Activated CD8-positive, alpha-beta memory T cell treated with anti-CD3 and anti-CD28 coated beads, Interleukin-2, amount 50 U/mL, for 24 hours (primary cell): Measurements from ENCODE around the gene AGMO.

Source experiments
- DNase-seq: peaks from one replicate; pipeline ENCODE4 v3.0.0-alpha.2; 2020; ENCODE audit errors: extremely low read depth

AGMO gene

DNA sequence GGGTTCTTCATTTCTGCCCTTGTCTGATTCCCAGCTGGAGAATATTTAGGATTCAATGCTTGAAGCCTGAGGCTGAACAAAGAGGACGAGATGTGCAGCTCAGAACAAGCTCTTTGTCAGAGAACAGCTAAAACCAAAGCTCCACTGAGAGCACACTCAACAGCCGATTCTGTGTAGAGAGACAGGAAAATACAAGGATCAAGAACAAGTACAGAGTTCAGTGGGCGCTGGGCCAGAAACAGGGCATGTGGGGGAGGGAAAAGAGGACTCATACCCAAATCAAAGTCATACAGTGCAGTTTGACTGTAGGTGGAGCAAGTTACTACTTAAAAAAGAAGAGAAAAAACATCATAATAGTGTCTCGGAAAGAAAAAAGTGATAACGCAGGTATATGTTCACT is at the start of gene AGMO:
Gene AGMO (minus strand): TSS at position 181 of the 400 bp plus-strand sequence.
- DNase-seq = no peak

DNA sequence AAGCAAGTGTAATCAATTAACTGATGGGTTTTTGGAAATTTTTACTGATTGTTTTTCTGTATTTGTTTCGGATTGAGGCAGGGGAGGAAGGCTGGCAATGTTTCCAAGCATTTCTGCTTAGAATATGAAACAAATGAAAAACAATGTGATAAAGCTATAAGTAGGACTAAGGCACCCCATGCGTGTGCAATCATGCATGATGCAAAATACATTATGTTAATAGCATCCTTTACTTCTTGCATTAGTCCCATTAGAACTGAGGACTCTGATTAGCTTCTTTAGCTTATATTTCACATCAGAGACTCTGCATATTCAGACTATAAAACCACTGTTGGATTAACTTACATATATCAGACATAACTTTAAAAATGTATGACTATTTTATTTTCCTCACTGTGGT is 48.7 kb upstream of the AGMO start:
- no peak for DNase-seq

DNA sequence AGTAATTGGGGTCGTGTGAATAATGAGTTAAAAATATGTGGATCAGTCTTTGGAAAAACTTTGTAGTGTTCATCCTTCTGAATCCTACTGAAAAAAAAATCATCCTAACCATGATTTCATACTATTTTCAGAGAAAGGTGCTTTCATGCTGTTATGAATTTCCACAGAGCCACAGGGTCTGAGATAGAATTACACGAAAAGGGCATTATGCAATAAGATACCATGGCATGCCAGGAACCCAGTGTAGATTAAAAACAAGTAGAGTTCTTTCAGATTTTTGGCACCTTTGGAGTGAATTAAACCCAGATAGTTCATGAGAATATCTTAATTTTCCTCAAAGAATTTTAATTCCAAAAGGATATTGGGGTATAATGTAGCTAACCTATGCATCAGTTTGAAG is 47.5 kb upstream of the AGMO start:
- no peak for DNase-seq

DNA sequence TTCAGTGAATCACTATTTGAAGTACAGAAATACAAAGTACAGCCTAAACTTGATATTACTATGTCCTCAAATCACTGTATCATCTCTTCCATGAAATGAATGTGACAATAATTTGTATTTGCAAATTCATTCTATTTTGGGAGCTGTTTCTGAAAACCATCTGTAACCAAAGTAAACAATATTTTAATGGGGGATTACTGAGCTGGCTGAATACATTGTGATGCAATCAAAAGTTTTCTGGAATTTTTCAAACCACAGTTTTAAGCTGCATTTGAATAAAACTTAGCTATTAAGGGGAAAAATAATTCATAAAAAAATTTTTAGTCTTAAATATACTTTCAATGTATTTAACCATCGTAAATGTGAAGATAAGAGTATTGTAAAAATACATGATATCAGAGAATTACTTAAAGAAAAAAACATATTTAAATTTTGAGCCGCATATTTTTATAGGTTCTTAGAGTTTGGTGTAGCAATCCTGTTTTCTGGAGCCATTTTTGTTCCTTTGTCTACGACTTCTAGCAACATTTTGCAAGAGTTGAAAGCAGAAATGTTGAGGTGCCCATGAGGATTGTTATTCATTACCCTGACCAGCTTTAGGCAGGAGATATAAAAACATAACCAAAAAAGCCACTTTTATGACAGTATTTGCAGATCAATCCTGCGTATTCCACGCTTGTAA is 45.9 kb upstream of the AGMO start:
- DNase-seq = no peak

DNA sequence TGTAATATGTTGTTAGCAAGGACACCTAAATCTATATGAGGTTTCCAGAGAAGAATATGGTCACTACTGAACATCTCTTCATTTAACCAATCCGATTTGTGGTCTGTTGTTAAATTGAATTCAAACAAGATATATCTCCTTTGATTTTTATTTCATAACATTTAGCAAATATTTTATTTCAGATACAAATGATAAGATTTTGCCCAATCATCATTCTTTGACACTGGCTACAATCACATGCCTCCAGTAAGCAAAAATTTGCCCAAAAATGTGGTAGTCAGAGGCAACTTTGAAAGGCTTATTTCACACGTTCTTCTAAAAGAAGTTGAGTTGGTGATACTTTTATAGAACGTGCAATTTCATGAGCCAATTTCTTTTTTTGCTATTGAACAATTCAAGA is 44.7 kb upstream of the AGMO start:
- DNase-seq = no peak

DNA sequence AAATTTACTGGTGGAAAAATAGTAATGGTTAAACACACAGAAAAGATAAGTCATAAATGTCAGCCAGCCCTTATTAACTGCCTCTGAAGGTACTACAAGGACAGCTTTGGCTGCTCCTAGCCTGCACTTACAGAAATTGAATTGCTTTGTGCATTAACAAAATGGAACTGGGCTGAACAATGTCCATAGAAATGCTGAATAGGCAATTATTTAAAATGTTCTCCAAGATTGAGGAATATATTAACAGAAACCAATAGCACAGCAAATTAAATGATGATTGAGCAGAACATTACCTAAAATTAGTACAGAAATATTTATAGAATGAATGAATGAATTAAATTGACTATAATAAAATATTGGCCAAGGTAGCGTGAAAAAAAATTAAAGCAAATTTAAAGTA is 42.4 kb upstream of the AGMO start:
- no peak for DNase-seq

DNA sequence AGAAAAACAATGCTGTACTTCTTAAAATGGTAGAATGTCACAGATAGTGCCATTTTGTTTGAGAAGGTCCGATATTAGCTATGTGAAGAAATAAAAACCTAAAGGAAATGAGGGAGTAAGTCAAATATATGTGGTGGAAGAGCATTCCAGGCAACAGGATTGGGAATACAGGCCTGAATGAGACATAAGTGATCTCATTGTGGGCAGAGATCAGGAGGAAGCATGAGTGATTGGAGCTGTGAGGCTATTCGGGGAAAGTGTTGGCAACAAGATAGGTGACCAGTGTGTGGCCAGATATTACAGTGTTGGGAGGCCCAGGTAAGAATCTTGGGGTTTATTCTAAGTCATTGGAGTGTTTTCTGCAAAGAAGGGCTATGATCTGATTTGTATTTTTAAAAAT is 41.3 kb upstream of the AGMO start:
- no peak for DNase-seq

DNA sequence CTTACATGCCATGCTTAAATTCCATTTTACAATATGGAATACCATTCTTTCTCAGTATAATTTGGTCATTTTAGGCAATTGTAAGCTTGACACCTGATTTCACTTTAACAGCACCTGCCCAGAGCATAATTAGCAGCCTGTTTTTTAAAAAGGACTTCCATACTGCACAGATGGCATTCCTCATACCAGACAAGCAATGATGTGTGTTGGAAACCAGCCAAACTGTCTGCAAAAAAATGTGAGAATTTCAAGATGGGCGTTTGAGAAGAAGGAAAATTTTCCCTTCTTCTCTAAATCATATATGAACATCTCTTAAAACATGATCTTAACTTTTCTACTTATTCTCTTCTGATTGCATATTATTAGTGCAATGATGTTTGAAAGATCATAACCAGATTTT is 40.4 kb upstream of the AGMO start:
- no peak for DNase-seq

DNA sequence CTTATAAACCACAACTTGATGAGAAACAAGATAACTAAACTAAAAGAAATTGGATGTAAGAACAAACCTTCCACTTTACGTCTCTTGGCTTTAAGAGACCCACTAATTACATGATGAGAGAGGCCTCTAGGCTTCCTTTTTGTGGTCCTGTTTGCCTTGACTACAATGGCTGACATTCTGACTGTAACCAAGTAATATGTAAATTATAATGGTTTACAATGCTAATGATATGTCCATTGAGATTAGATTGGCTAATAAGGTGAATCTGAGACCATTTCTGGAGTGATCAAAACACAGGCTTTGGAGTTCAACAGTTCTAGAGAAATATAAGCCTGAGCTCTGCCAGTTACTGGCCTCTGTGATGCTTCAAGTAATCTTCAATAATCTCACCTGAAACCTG is 39.4 kb upstream of the AGMO start:
- DNase-seq = no peak

DNA sequence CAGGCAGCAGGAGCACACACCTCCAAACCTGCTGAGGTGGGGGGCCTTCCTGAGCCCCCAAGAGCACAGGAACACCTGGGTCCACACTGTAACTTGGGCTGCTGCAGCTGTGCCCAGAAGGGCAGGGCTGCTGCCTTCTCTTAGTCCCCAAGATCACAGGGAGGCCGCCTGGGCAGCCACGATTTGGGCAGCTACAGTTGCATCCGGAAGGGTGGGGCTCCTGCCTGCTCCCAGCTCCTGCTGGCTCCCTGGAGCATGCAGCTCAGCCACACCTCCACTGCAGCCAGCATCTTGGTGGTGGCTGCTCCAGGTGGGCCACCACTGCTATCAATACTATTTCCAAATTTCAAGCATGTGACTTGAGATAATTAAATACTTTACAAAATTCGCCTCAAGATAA is 38.5 kb upstream of the AGMO start:
- no peak for DNase-seq

DNA sequence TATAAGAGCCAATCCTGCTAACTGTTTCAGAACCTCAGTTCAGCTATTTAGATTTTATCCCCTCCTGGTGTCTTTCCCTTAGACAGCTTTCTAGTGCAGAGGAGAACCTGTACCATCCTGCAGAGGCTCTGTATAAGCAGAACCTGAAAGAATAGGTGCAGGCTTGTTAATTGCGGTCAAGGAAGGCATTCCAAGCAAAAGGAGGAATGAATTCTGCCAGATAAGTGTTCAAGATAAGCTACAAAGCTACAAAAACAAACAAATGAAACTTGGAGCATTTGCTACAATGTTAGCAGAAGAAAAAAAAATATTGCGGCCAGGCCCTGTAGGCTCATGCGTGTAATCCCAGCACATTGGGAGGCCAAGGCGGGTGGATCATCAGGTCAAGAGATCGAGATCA is 32.6 kb upstream of the AGMO start:
- DNase-seq = no peak

DNA sequence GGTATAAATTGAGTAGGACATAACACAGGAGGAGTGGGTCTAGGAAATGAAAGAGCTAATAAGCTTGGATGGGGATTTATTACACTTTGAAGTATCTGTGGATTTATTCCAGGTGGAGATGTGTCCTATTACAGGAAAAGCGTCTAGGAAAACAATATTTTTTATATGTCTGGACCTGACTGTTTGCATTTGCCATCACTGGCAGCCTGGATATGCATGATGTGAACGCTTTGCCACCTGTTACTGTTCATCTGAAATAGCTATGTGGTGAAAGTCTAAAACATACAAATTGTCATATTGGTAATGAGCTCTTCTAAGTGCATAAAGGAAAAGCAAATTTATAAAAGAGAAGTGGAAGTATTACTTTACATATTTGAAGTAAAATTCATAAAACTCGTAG is 31.6 kb upstream of the AGMO start:
- no peak for DNase-seq

DNA sequence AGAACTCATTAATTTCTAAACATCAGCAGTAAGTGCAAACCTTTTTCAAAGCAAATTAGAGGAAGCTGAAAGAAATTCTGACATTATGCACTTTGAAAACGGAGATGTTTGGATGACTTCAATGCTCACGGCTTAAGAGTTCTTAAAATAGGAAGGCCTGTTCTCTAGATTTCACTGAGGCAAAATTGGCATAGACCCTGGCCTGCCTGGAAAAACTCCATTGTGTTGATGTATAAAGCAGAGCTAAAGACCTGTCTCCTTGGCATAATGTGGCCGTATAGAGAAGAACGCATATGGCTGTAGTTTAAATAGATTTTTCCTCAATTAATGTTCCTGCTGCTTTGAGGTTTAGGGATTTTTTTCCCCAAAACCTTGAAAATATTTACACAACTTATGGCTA is 24.5 kb upstream of the AGMO start:
- no peak for DNase-seq

DNA sequence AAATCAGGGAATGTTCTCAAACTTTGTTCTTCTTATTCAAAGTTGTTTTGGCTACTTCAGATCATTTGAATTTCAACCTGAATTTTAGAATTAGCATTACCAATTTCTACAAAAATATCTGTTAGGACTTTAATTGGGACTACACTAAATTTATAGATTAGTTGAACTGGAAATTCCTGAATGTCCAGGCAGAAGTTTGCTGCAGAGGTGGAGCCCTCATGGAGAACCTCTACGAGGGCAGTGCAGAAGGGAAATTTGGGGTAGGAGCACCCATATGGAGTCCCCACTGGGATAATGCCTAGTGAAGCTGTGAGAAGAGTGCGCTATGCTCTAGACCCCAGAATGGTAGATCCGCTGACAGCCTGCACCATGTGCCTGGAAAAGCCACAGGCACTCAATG is 22.8 kb upstream of the AGMO start:
- no peak for DNase-seq

DNA sequence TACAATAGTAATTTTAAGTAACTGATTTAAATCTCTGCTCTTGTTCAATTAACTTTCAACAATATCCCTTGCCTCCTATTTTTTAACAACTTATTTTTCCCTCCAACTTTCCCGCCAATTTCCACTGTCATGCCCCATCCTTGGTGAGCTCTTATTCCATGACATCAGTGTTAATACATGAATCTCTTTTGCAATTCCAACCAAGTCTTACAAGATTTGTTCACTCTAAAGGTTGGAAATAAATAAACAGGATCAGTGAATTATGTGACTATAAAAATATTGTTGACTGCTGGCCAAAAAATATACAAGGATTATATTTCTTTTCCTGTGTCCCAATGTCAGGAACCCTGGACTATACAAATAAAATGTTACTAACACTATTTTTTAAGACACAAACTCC is 21.0 kb upstream of the AGMO start:
- no peak for DNase-seq

DNA sequence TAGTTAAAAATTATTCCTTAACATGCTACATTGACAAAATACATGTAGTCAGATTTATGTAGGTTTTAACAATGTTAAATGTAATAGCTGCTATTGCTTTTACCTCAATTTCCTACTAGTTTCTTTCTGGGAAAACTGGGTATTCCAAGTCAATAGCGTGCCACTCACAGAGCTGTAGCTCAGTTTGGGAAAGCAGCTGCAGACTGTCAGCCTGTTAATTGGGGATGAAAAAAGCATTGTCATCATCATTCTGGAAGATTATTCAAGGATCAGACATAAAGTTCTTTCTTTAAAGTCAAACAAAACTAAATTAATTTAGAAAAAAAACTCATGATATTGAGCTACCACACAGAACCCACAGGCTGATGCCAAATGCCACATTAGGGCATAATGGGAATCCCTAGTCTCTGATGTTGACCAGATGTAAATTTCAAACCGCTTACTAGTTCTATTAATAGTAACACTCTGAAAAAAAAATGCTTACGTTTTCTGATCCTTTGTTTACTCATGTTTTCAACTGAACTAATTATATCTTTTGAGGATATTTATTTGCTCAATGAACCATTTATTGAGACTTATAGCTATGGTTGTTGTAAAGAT is 19.6 kb upstream of the AGMO start:
- no peak for DNase-seq

DNA sequence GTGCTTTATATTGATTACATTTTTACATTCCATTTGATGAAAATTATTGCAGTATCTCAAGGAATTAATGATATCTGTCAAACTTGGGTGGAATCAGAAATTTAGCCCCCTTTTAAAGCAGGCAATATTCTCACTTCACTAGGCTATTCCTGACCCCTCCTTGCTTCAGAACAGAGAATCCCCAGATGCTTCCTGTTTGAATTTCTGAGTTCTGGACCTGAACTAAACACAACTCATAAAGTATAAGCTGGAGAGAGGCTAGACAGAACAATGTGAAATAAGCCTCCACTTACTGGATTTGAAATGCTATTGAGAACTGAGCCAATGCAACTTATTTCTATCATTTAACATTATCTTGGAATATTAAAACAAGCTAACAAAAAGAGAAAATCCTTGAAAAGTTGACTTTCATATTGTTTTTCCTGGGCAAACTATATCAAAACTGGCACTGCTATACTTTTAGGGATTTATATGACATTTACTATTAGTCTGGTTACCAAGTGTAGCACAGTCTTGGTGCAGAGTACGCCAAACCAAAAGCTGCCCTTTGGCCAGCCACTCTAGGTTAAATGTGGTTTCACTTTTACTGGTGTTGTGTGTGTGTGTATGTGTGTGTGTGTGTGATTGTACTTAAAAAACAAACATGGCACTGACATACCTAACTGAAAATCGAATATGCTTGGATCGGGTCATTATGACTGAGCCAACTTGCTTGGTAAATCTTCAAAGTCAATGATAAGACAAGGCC is 19.0 kb upstream of the AGMO start:
- DNase-seq = no peak

DNA sequence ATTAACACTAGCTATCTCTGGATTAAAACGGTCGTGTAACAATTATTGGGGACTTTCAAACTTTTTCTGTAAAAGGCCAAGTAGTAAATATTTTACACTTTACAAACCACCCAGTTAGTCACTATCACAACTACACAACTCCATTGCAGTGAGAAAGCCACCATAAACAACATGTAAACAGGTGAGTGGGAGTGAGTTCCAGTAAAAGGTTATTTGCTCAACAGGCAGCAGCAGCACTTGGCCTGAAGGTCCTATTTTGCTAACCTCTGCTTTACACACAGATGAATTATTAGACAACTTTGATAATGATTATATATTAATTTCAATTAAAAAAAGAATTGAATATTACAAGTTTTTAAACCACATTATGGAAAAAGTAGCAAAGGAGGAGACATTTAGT is 15.8 kb upstream of the AGMO start:
- no peak for DNase-seq

DNA sequence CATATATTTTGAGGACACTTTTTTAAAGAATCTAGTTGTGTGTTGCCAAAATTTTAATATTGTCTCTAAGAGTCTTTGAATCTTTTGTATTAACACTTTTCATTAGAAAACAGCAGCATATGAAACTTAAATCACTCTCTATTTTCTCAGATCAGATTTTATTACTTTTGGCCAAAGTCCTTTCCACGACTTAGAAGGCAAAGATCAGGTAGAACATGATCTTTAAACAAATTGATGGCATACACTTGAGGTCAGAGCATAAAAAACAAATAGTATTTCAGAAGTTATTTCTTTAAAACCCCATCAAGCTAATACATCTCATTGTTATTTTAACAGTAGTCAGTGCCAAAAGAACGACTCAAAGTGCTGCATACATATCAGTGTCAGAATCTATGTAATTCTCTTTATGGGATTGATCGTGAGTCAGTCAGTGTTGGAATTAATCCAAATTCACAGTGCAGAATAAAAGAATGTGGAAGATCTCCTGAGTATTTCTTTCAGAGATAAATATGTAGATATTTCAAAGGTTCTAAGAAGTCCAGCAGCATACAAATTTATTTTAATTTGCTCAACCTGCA is 9.6 kb upstream of the AGMO start:
- DNase-seq = no peak

DNA sequence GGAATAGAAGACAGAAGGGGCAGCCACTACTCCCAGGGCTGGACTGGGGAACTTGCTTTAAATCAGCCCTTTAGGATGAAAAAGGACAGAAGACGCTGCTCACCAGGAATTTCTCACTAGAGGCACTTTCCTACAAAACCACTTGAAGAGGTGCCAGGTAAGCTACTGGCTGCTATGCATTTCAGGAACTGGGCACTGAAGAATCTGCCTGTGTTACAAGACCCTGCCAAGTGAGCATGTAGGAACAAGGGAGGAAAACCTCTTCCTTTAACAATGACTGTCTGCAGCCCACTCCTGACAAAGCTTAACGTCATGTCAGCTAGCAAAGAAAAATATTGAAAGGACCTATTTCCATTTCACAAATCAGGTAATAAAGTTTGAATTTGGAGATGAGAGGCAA is 5.8 kb upstream of the AGMO start:
- DNase-seq = no peak

DNA sequence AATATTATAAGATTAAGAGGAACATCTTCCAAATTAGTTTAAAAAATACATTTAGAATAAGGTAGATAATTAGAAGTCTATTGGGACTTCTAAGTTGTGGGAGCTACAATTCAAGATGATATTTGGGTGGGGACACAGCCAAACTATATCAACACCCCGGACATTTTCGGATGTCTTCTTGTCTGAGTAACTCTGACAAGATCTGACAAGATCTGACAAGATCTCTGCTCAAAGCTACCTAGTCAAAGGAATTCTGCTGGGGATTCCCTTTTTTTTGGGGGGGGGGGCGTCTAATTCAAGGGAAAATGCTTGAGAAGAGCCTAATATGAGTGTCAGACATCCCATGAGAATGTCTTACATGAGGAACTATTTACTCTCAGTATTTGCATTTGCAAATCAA is 5.2 kb upstream of the AGMO start:
- no peak for DNase-seq

DNA sequence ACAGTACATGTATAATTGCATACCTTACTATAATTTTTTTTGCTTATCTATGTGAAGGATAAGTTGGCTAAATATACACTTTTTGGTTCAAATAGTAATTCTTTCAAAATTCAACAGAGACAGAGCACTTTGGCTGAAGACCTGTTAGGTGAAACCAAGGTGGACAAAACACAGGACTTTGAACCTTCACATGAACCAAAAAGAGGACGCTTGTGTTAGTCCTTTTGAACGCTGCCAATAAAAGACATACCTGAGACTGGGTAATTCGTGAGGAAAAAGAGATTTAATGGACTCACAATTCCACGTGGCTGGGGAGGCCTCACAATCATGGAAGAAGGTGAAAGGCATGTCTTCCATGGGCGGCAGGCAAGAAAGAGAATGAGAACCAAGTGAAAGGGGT is 4.7 kb upstream of the AGMO start:
- DNase-seq = no peak

DNA sequence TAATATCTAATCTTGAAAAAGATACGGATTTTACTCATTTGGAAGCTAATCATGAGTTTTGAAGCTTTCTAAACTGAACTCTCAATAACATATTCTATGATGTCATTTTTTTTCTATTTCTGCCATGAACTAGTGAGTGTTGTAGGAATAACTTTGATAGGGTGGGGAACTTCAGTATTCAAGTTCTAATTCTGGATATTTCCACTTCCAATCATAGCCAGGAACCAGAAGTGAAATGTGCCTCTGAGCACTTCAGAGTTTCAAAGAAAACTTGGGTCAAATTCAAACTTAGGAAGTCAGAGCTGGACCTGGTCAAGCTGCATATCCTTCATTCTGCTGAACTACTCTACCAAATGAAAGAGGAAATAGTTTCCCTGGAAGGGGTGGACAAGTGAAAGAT is 847 bp downstream of the AGMO start:
- DNase-seq = no peak
